ENCODE measurements around the gene MBD3L4.
A peak's percentile ranks its signal among the peaks of the same experiment; 100 is the strongest.

The MBD3L4 gene

GRCh38 chr19:7072541-7072940 is 32.6 kb upstream of the MBD3L4 start:
- Histone ChIP-seq H3K27me3 (replicated peaks) (no peaks in the 10 kb centered on the region), H3K27ac (no peak overlapping the region), H3K4me3 (ENCODE audit: low read depth, low read length) (no peak overlapping the region), H3K36me3 (replicated peaks) (peaks cover 49% of the 10 kb centered on the region)
- no peak for DNase-seq
- no peak for TF ChIP-seq CTCF (IDR thresholded peaks at IDR 0.05; ENCODE audit: low read depth, low read length, missing control alignments)
- in situ Hi-C loops (cut with HindIII; ENCODE audit: low pct_ligation_motif_present, low sequenced_read_pairs) = no loop called here

DNA sequence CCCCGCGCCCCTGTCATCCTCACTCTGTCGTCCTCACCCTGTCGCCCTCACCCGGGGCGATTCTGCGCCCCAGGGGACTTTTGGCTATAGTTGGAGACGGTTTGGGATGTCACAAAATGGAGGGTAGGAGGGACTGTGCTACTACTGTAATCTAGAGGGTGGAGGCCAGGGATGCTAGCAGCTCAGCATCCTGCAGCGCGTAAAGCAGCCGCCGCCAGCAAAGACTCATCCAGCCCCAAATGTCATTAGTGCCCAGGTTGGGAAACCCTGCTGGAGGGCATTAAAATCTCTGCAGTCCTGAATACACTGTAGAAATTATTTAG is 29.9 kb upstream of the MBD3L4 start:
- no peaks in the 10 kb centered on the region for H3K27me3 ChIP-seq (replicated peaks)
- H3K4me3 ChIP-seq (ENCODE audit: low read depth, low read length) = peak overlapping the region; percentile 94
- no peak for TF ChIP-seq CTCF (IDR thresholded peaks at IDR 0.05; ENCODE audit: low read depth, low read length, missing control alignments)
- in situ Hi-C loops (cut with HindIII; ENCODE audit: low pct_ligation_motif_present, low sequenced_read_pairs) = no loop called here
- no peak for DNase-seq
- H3K36me3 ChIP-seq (replicated peaks) = peaks cover 23% of the 10 kb centered on the region
- peak overlapping the region; percentile 75 for H3K27ac ChIP-seq

DNA sequence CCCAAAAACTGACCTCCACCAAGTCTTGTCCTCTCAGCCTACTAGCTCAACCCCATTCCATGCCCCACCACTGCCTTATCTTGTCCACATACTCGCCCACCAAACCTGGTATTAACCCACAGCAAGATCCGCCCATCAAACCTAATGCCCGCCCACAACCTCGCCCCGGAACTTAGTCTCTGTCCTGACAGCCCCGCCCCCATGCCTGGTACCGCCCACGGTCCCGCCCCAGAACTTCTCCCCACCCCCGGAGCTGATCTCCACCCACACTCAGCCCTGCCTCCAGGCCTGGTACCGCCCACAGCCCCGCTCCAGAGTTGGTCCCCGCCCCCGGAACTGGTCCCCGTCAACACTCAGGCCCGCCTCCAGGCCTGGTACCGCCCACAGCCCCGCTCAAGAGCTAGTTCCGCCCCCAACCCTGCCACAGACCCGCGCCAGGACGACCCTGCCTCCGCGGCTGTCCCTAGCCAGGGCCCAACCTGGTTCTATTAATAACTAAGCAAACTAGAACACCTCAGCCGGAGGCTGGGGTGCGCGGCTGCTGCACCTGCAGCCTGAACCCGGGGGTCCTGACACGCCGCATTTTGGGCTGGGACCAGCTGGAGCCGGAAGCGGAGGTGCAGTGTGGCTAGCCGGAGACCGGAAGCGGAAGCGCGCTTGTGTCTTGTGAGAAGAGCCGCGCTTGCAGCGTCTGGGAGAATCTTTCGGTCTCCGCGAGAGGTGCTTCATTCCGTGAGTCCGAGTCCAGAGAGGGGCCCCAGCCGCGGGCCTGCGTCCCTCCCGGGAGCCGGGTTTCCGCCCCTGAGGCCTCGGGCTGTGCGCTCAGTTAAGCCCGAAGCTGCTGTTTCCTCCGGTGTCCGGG is 29.3 kb upstream of the MBD3L4 start, which contains the start of gene ZNF557:
Gene ZNF557, plus strand, starts transcription at position 662 of the 862 bp plus-strand sequence. CDS start 5,372 bp downstream, outside the sequence.
- H3K36me3 ChIP-seq (replicated peaks) = peaks cover 21% of the 10 kb centered on the region
- no peak for TF ChIP-seq CTCF (IDR thresholded peaks at IDR 0.05; ENCODE audit: low read depth, low read length, missing control alignments)
- in situ Hi-C loops (cut with HindIII; ENCODE audit: low pct_ligation_motif_present, low sequenced_read_pairs) = no loop called here
- H3K4me3 ChIP-seq (ENCODE audit: low read depth, low read length) = peak within 1 kb of the TSS; percentile 94
- DNase-seq = peak; percentile 97
- peak within 1 kb of the TSS; percentile 75 for H3K27ac ChIP-seq
- H3K27me3 ChIP-seq (replicated peaks) = no peaks in the 10 kb centered on the region

DNA sequence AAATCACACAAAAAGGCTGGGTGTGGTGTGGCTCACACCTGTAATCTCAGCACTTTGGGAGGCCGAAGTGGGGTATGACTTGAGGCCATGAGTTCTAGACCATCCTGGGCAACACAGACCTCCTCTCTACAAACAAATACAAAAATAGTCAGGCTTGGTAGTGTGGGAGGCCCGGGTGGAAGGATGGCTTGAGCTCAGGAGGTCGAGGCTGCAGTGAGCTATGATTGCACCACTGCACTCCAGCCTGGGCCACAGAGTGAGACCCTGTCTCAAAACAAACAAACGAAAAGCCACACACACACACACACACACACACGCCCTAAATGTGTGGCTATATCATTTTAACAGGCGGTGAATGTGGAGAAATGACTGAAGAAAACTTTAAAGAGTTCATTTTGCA is 28.6 kb upstream of the MBD3L4 start:
- in situ Hi-C loops (cut with HindIII; ENCODE audit: low pct_ligation_motif_present, low sequenced_read_pairs) = no loop called here

GRCh38 chr19:7067716-7068115 is 27.7 kb upstream of the MBD3L4 start:
- no peak for TF ChIP-seq CTCF (IDR thresholded peaks at IDR 0.05; ENCODE audit: low read depth, low read length, missing control alignments)
- H3K27ac ChIP-seq = no peak overlapping the region
- H3K4me3 ChIP-seq (ENCODE audit: low read depth, low read length) = no peak overlapping the region
- H3K27me3 ChIP-seq (replicated peaks) = no peaks in the 10 kb centered on the region
- DNase-seq = no peak
- peaks cover 10% of the 10 kb centered on the region for H3K36me3 ChIP-seq (replicated peaks)
- in situ Hi-C loops (cut with HindIII; ENCODE audit: low pct_ligation_motif_present, low sequenced_read_pairs) = no loop called here

More for the DNA sequence above, 28.6 kb upstream of the MBD3L4 start:
- Histone ChIP-seq H3K36me3 (replicated peaks) (peaks cover 17% of the 10 kb centered on the region), H3K27me3 (replicated peaks) (no peaks in the 10 kb centered on the region), H3K27ac (no peak overlapping the region), H3K4me3 (ENCODE audit: low read depth, low read length) (no peak overlapping the region)
- no peak for TF ChIP-seq CTCF (IDR thresholded peaks at IDR 0.05; ENCODE audit: low read depth, low read length, missing control alignments)
- no peak for DNase-seq
